CD4-positive, alpha-beta T cell (primary cell): ENCODE results near the gene SSTR5. TPM values are rescaled to one million over a fixed set of nuclear protein-coding genes. Genes with fewer than 3 reads are reported as not detected.

Source experiments
- ATAC-seq: fragments of 200-7000 bp; cut with Tn5 transposase; one replicate; pipeline ENCODE4 v1.10.0; 2022; ENCODE audit warnings: mild to moderate bottlenecking; ENCODE audit not compliant: poor library complexity
- CTCF ChIA-PET: fragments of 350-600 bp; sonication (Branson Sonifier 250); formaldehyde crosslinking; loops from one replicate; lab custom pipeline; 2021; ENCODE audit warnings: antibody characterized with exemption, inconsistent platforms; lab: Charles Lee
- POLR2A ChIA-PET: fragments of 350-600 bp; sonication (Branson Sonifier 250); formaldehyde crosslinking; loops from one replicate; lab custom pipeline; 2021; ENCODE audit warnings: antibody characterized with exemption, inconsistent platforms; lab: Charles Lee
- DNase-seq, 14 experiments: peaks; one replicate each; pipeline ENCODE4 v3.0.0-alpha.2; 2013 to 2020; ENCODE audit warnings: mixed read lengths in 2 of 14
- H3K27ac ChIP-seq, 2 donors: one replicate each; pipeline versions ENCODE4 v1.5.1 to v1.7.0; 2013; ENCODE audit warnings: low read length in 2 of 2, low read depth in 1 of 2, mild to moderate bottlenecking in 1 of 2
- H3K27me3 ChIP-seq, 2 experiments: 1 replicate in 1 of 2; 2 replicates in 1 of 2; pipeline versions ENCODE4 v1.6.1 to v1.7.0; 2013; ENCODE audit warnings: low read length in 2 of 2, control low read depth in 1 of 2, mild to moderate bottlenecking in 1 of 2, moderate library complexity in 1 of 2; ENCODE audit not compliant: insufficient read depth in 2 of 2, control insufficient read depth in 1 of 2
- H3K36me3 ChIP-seq: one replicate; pipeline ENCODE4 v1.6.1; 2013; ENCODE audit warnings: low read length, control low read depth; ENCODE audit not compliant: insufficient read depth
- H3K4me1 ChIP-seq: one replicate; pipeline ENCODE4 v1.6.1; 2013; ENCODE audit warnings: low read length, control low read depth; ENCODE audit not compliant: insufficient read depth
- H3K4me3 ChIP-seq: one replicate; pipeline ENCODE4 v1.5.1; 2013; ENCODE audit warnings: mild to moderate bottlenecking, low read length, moderate library complexity
- H3K9me3 ChIP-seq, 2 experiments: 1 replicate in 1 of 2; 2 replicates in 1 of 2; pipeline versions ENCODE4 v1.6.1 to v1.7.0; 2013; ENCODE audit warnings: low read length in 2 of 2, mild to moderate bottlenecking in 2 of 2, control low read depth in 1 of 2, moderate library complexity in 1 of 2; ENCODE audit not compliant: control insufficient read depth in 1 of 2, insufficient read depth in 1 of 2
- H3K27ac Mint-ChIP-seq: one replicate; pipeline ENCODE4 v1.8.0; 2020; ENCODE audit warnings: mixed read lengths
- H3K27me3 Mint-ChIP-seq: one replicate; pipeline ENCODE4 v1.8.0; 2021; ENCODE audit warnings: mixed read lengths
- H3K36me3 Mint-ChIP-seq: one replicate; pipeline ENCODE4 v1.8.0; 2021; ENCODE audit warnings: low read depth, mixed read lengths
- H3K4me1 Mint-ChIP-seq: one replicate; pipeline ENCODE4 v1.8.0; 2021; ENCODE audit warnings: low read depth, mixed read lengths
- H3K4me3 Mint-ChIP-seq: one replicate; pipeline ENCODE4 v1.8.0; 2020; ENCODE audit warnings: mild to moderate bottlenecking, mixed read lengths
- H3K9me3 Mint-ChIP-seq: one replicate; pipeline ENCODE4 v1.8.0; 2020; ENCODE audit warnings: mixed read lengths
- CTCF ChIP-seq: fragments of 200-600 bp; IDR thresholded peaks from one replicate; pipeline ENCODE4 v1.8.0; 2022; ENCODE audit warnings: antibody characterized with exemption, mild to moderate bottlenecking
- intact Hi-C, 2 experiments: fragments of 100-400 bp; cut with DNase I in 1 of 2; cut with micrococcal nuclease in 1 of 2; formaldehyde crosslinking; loops; one replicate each; pipeline versions ENCODE4 v1.15.1 to v1.9.0; 2023 to 2025; cut with DNase I, micrococcal nuclease
- total RNA-seq, 174 experiments: library from RNA in 2 of 174; stranded (reverse) in 2 of 174; gene quantifications; one replicate each; pipeline ENCODE4 v1.2.3 and lab custom pipeline; 2021 to 2026

Gene SSTR5
- total RNA-seq, 2 experiments from 2014 or later: not detected

GRCh38 chr16:1106659-1107058 is 34.1 kb downstream of the SSTR5 start:
- Histone ChIP-seq H3K4me3 (no peak overlapping the region), H3K4me1 (peaks cover 9% of the 10 kb centered on the region), H3K27ac (no peak overlapping the region), H3K36me3 (no peaks in the 10 kb centered on the region), H3K9me3 (peaks cover 0 to 31% of the 10 kb centered on the region in 2 experiments), H3K27me3 (peaks cover 23 to 36% of the 10 kb centered on the region in 2 experiments)
- Mint-ChIP-seq H3K4me1 (no peaks in the 10 kb centered on the region), H3K36me3 (no peaks in the 10 kb centered on the region), H3K4me3 (no peak overlapping the region), H3K27ac (no peak overlapping the region), H3K9me3 (no peaks in the 10 kb centered on the region), H3K27me3 (peaks cover 14% of the 10 kb centered on the region)
- intact Hi-C loops: loop anchor here in 1 of 2 experiments (1.0 kb wide), 1 partner anchor 88 kb away; no protein-coding TSS in a partner anchor
- ATAC-seq: no peak
- no peak for DNase-seq
- CTCF ChIA-PET: no interaction called here
- TF ChIP-seq CTCF: no peak
- POLR2A ChIA-PET: no interaction called here

GRCh38 chr16:1107141-1107540 is 34.6 kb downstream of the SSTR5 start:
- peaks cover 23 to 36% of the 10 kb centered on the region in 2 experiments for H3K27me3 ChIP-seq
- DNase-seq (no peak), ATAC-seq (no peak)
- Mint-ChIP-seq H3K4me1 (no peaks in the 10 kb centered on the region), H3K27ac (no peak overlapping the region), H3K4me3 (no peak overlapping the region), H3K9me3 (no peaks in the 10 kb centered on the region), H3K36me3 (no peaks in the 10 kb centered on the region), H3K27me3 (peaks cover 14% of the 10 kb centered on the region)
- H3K4me1 ChIP-seq: peaks cover 9% of the 10 kb centered on the region
- POLR2A ChIA-PET: no interaction called here
- H3K27ac ChIP-seq: no peak overlapping the region
- intact Hi-C loops: no loop called here
- no peak for TF ChIP-seq CTCF
- peaks cover 0 to 31% of the 10 kb centered on the region in 2 experiments for H3K9me3 ChIP-seq
- CTCF ChIA-PET: no interaction called here
- no peak overlapping the region for H3K4me3 ChIP-seq
- H3K36me3 ChIP-seq: no peaks in the 10 kb centered on the region

- H3K36me3 ChIP-seq: no peaks in the 10 kb centered on the region
- no peak for TF ChIP-seq CTCF
- Mint-ChIP-seq H3K36me3 (no peaks in the 10 kb centered on the region), H3K27ac (no peak overlapping the region), H3K9me3 (no peaks in the 10 kb centered on the region), H3K4me3 (no peak overlapping the region), H3K4me1 (no peaks in the 10 kb centered on the region), H3K27me3 (peaks cover 14% of the 10 kb centered on the region)
- ChIA-PET CTCF (no interaction called here), POLR2A (no interaction called here)
- peaks cover 23 to 36% of the 10 kb centered on the region in 2 experiments for H3K27me3 ChIP-seq
- no peak for DNase-seq
- intact Hi-C loops: no loop called here
- no peak for ATAC-seq
- no peak overlapping the region for H3K4me3 ChIP-seq
- H3K27ac ChIP-seq: no peak overlapping the region
- peaks cover 0 to 31% of the 10 kb centered on the region in 2 experiments for H3K9me3 ChIP-seq
- peaks cover 9% of the 10 kb centered on the region for H3K4me1 ChIP-seq
Observed at GRCh38 chr16:1107731-1108130, 35.2 kb downstream of the SSTR5 start.
